Measurements from ENCODE around the gene MRPL45. TPM values are rescaled to one million over a fixed set of nuclear protein-coding genes. Genes with fewer than 3 reads are reported as not detected.

Gene MRPL45
- total RNA-seq, 1 donor from 2014 or later = 53.9 TPM

DNA sequence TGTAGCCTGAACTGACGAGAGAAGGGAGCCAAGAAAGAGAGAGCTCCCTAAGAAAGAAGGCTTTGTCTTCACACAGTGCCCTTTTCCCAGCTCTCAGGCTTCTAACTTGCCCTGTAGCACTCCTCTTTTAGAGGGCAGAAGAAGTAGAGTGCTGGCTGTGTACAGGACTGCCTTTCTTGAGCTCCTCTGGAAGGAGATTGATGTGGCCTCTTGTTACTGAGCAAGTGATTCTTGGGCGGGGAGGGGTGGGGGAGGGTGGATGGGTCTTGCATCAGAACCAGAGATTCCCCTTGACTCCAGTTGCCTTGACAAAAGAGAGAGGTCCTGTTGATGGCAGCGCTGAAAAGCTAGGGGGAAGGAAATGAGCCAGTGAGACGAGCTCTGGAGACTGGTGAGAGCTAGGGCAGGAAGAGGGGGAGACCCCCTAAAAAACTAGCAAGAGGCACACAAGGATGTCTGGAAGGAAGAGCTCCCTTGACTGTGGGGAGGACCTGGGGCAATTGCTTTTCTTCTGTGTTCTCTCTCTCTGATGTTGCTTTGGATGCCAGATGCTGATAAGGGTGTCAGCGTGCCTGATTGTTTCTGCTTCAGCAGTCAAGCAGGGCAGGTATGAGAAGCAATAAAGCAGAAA lies 28.4 kb downstream of the MRPL45 start:
- no peak for DNase-seq (ENCODE audit: low read depth)
- TF ChIP-seq, protein P1, sequence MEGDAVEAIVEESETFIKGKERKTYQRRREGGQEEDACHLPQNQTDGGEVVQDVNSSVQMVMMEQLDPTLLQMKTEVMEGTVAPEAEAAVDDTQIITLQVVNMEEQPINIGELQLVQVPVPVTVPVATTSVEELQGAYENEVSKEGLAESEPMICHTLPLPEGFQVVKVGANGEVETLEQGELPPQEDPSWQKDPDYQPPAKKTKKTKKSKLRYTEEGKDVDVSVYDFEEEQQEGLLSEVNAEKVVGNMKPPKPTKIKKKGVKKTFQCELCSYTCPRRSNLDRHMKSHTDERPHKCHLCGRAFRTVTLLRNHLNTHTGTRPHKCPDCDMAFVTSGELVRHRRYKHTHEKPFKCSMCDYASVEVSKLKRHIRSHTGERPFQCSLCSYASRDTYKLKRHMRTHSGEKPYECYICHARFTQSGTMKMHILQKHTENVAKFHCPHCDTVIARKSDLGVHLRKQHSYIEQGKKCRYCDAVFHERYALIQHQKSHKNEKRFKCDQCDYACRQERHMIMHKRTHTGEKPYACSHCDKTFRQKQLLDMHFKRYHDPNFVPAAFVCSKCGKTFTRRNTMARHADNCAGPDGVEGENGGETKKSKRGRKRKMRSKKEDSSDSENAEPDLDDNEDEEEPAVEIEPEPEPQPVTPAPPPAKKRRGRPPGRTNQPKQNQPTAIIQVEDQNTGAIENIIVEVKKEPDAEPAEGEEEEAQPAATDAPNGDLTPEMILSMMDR (conservative IDR thresholded peaks at IDR 0.05; ENCODE audit: low read depth, low read length) = no peak
- H3K4me3 ChIP-seq (ENCODE audit: low read depth, low read length) = no peak overlapping the region

DNA sequence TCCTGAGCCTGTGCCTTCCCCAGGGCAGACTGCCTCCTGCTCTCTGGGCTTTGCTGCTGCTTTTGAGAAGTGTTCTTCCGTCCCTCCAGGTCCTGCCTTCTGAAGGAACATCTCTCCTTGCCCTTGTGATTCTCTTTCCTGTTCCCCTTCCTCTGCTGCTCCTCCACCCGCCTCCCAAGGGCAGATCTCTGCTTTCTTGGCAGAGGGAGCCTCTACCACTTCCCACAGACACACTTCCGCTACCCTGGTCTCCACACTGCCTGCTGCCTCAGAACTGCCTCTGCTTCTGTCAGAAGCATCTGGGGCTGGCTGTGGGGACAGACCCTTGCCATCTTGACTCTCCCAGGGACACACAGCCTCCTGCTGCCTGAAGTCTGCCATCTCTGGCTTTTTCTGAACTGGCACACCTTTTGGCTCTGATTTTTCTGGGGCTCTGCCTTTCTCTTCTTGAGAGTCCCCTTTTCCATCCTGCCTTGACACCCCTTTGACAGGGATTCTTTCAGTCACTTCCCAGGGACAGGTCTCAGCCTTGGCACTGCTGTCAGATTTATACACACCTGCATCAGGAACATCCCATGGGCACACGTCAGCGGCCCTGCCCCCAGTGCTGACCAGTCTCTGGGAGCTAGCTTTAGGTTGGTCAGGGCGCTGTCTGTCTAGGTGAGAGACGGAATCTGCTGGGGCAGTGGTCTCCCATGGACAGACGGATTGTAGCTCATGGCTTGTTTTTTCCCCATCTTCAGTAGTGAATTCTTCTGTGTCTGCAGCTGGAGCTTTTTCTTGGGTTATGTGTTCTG lies 30.2 kb downstream of the MRPL45 start:
- H3K4me3 ChIP-seq (ENCODE audit: low read depth, low read length) = no peak overlapping the region
- no peak for DNase-seq (ENCODE audit: low read depth)
- TF ChIP-seq, protein P1 (conservative IDR thresholded peaks at IDR 0.05; ENCODE audit: low read depth, low read length) = no peak

DNA sequence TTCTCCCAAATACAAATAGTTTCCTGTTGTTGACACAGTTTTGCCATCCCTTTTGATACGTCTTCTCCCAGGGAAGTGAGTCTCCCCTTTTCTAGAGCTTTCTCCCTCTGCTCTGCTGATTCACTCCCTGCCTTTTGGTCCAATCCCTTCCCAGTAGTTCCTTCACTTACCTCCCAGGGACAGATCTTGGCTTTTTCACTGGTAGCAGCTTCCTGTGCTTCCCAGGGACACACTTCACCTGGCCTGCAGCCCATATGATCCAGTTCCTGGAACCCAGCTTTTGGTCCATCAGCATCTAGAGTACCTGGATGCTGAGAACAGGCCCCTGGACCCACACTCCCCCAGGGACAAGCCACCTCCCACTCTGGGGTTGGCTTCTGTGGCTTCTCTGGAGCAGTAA lies 31.0 kb downstream of the MRPL45 start:
- DNase-seq (ENCODE audit: low read depth) = no peak
- no peak overlapping the region for H3K4me3 ChIP-seq (ENCODE audit: low read depth, low read length)
- TF ChIP-seq, protein P1 (conservative IDR thresholded peaks at IDR 0.05; ENCODE audit: low read depth, low read length) = no peak

DNA sequence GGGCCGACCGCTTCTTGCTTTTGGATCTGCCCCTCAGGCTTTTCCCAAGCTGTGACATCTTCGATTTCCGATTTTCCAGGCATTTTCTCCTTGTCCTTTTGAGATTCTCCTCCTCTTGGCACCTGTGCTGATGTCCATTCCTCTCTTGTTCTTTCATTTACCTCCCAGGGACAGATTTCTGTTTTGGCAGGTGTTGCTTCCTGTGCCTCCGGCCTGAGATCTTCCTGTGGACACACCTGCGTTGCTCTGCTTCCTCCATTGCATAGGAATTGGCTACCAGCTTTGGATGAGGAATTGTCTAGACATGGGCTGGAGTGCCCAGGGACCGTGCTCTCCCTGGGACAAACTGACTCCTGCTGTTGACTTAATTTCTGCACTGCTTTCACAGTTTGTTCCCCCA lies 31.7 kb downstream of the MRPL45 start:
- TF ChIP-seq, protein P1 (conservative IDR thresholded peaks at IDR 0.05; ENCODE audit: low read depth, low read length) = no peak
- no peak for DNase-seq (ENCODE audit: low read depth)
- no peak overlapping the region for H3K4me3 ChIP-seq (ENCODE audit: low read depth, low read length)

DNA sequence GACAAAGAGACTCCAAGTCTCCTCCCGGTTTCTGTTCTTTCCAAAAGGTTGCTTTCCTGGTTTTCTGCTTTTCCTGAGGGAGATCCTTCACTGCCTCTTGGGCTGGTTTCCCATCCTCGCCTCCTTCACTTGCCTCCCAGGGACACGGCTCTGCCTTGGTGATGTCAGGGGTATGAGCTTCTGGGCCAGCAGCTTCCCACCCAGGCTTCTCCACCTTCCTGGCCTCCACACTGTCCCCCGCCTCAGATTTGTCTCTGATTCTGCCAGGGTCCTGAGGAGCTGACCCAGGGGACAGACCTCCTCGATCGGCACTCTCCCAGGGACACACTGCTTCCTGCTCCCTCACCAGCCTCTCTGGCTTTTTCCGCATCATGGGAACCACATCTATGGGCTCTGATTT lies 32.3 kb downstream of the MRPL45 start:
- H3K4me3 ChIP-seq (ENCODE audit: low read depth, low read length) = no peak overlapping the region
- TF ChIP-seq, protein P1 (conservative IDR thresholded peaks at IDR 0.05; ENCODE audit: low read depth, low read length) = no peak
- no peak for DNase-seq (ENCODE audit: low read depth)

DNA sequence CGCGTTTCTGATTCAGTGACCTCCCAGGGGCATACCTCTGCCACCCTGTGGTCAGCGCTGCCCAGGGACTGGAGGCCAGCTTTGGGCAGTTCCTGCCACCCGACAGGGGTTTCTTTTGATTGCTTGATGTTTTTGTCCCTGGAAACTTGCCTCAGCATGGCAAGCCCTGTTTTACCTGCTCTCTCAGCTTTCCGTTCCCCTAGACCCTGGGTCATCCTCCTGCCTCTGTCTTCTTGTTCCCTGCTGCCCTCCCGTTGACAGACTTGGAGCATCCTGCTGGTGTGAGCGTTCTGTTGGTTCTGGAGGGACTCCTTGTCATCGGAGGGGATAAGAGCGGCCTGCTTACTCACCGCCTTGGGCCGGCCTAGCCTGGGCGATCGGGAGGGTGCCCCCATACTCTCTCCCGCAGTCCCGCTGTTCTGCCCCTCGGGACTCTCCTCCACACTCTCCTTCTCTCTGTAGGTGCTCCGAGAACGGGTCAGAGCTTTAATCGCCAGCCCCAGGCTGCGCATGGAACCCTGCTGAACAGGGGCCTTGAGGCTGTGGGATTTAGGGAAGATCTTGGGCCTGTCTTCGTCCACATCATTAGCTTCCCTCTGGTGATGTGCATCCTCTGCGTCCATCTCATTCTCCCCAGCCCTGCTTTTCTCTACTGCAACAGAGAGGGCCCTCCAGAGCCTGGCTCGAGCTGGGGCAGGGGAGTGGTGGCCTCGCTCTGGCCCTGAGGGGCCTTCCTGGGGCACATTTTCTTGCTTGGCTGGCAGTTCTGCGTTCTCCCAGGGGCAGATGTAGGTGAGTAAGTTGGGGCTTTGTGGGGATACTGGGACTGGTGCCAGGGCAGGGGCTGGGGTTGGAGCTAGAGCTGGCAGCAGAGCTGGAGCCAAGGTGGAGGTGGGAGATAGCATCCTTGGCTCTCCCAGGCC lies 33.1 kb downstream of the MRPL45 start:
- TF ChIP-seq, protein P1 (conservative IDR thresholded peaks at IDR 0.05; ENCODE audit: low read depth, low read length) = no peak
- no peak for DNase-seq (ENCODE audit: low read depth)
- H3K4me3 ChIP-seq (ENCODE audit: low read depth, low read length) = no peak overlapping the region

All from epithelial cell of proximal tubule (primary cell).